Measurements from ENCODE around the gene GMCL2. TPM values are rescaled to one million over a fixed set of nuclear protein-coding genes. Genes with fewer than 3 reads are reported as not detected.

Gene GMCL2
- polyA plus RNA-seq, 1 donor from 2014 or later, result not detected

- H3K9ac ChIP-seq (ENCODE audit: low read length), result no peak overlapping the region
- TF ChIP-seq MXI1 (conservative IDR thresholded peaks at IDR 0.05; ENCODE audit: poor library complexity, severe bottlenecking) (no peak), EZH2 (IDR thresholded peaks at IDR 0.05; ENCODE audit: borderline replicate concordance, insufficient read depth, low read length, poor library complexity, severe bottlenecking) (no peak), CTCF (IDR thresholded peaks at IDR 0.05; ENCODE audit: poor library complexity, severe bottlenecking) (no peak), SMC3 (conservative IDR thresholded peaks at IDR 0.05; ENCODE audit: poor library complexity) (no peak), RAD21 (conservative IDR thresholded peaks at IDR 0.05) (no peak), POLR2AphosphoS5 (IDR thresholded peaks at IDR 0.05) (no peak), EP300 (conservative IDR thresholded peaks at IDR 0.05; ENCODE audit: poor library complexity, severe bottlenecking) (no peak), TAF1 (IDR thresholded peaks at IDR 0.05; ENCODE audit: low read depth) (no peak)
- TF ChIP-seq, protein P1, sequence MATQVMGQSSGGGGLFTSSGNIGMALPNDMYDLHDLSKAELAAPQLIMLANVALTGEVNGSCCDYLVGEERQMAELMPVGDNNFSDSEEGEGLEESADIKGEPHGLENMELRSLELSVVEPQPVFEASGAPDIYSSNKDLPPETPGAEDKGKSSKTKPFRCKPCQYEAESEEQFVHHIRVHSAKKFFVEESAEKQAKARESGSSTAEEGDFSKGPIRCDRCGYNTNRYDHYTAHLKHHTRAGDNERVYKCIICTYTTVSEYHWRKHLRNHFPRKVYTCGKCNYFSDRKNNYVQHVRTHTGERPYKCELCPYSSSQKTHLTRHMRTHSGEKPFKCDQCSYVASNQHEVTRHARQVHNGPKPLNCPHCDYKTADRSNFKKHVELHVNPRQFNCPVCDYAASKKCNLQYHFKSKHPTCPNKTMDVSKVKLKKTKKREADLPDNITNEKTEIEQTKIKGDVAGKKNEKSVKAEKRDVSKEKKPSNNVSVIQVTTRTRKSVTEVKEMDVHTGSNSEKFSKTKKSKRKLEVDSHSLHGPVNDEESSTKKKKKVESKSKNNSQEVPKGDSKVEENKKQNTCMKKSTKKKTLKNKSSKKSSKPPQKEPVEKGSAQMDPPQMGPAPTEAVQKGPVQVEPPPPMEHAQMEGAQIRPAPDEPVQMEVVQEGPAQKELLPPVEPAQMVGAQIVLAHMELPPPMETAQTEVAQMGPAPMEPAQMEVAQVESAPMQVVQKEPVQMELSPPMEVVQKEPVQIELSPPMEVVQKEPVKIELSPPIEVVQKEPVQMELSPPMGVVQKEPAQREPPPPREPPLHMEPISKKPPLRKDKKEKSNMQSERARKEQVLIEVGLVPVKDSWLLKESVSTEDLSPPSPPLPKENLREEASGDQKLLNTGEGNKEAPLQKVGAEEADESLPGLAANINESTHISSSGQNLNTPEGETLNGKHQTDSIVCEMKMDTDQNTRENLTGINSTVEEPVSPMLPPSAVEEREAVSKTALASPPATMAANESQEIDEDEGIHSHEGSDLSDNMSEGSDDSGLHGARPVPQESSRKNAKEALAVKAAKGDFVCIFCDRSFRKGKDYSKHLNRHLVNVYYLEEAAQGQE (IDR thresholded peaks at IDR 0.05; ENCODE audit: borderline replicate concordance), result no peak
- no peaks in the 10 kb centered on the region for H4K20me1 ChIP-seq (ENCODE audit: insufficient read depth)
- H3K9me3 ChIP-seq (ENCODE audit: low read length), result no peaks in the 10 kb centered on the region
- H2AFZ ChIP-seq (ENCODE audit: low read depth, low read length), result no peak overlapping the region
- H3K4me2 ChIP-seq (ENCODE audit: low read length), result no peak overlapping the region
- no peaks in the 10 kb centered on the region for H3K79me2 ChIP-seq (replicated peaks; ENCODE audit: insufficient read depth, low read length)
- no peaks in the 10 kb centered on the region for H3K36me3 ChIP-seq (ENCODE audit: insufficient read depth, low read length)
- H3K9me2 ChIP-seq (ENCODE audit: insufficient read depth, low read length), result no peaks in the 10 kb centered on the region
- H3K4me3 ChIP-seq (ENCODE audit: low read length), result no peak overlapping the region
- H3F3A ChIP-seq (ENCODE audit: insufficient read depth, low read length, poor library complexity, severe bottlenecking), result no peaks in the 10 kb centered on the region
- no peak overlapping the region for H3K27ac ChIP-seq (ENCODE audit: low read length)
- H3K27me3 ChIP-seq (ENCODE audit: insufficient read depth, low read depth, low read length), result no peaks in the 10 kb centered on the region
Observed at GRCh38 chr5:178143246-178143645, 43.9 kb downstream of the GMCL2 start.

- Histone ChIP-seq H3K4me3 (ENCODE audit: low read length) (no peak overlapping the region), H3K9me3 (ENCODE audit: low read length) (no peaks in the 10 kb centered on the region), H3K27me3 (ENCODE audit: insufficient read depth, low read depth, low read length) (no peaks in the 10 kb centered on the region), H3K27ac (ENCODE audit: low read length) (no peak overlapping the region), H3K79me2 (replicated peaks; ENCODE audit: insufficient read depth, low read length) (no peaks in the 10 kb centered on the region), H3K9ac (ENCODE audit: low read length) (no peak overlapping the region), H2AFZ (ENCODE audit: low read depth, low read length) (no peak overlapping the region), H3F3A (ENCODE audit: insufficient read depth, low read length, poor library complexity, severe bottlenecking) (no peaks in the 10 kb centered on the region), H3K36me3 (ENCODE audit: insufficient read depth, low read length) (no peaks in the 10 kb centered on the region), H3K9me2 (ENCODE audit: insufficient read depth, low read length) (no peaks in the 10 kb centered on the region), H3K4me2 (ENCODE audit: low read length) (no peak overlapping the region), H4K20me1 (ENCODE audit: insufficient read depth) (no peaks in the 10 kb centered on the region)
- no peak for TF ChIP-seq EZH2 (IDR thresholded peaks at IDR 0.05; ENCODE audit: borderline replicate concordance, insufficient read depth, low read length, poor library complexity, severe bottlenecking)
- TF ChIP-seq RAD21 (conservative IDR thresholded peaks at IDR 0.05), result no peak
- TF ChIP-seq SMC3 (conservative IDR thresholded peaks at IDR 0.05; ENCODE audit: poor library complexity), result no peak
- no peak for TF ChIP-seq POLR2AphosphoS5 (IDR thresholded peaks at IDR 0.05)
- TF ChIP-seq, protein P1 (IDR thresholded peaks at IDR 0.05; ENCODE audit: borderline replicate concordance), result no peak
- no peak for TF ChIP-seq EP300 (conservative IDR thresholded peaks at IDR 0.05; ENCODE audit: poor library complexity, severe bottlenecking)
- TF ChIP-seq MXI1 (conservative IDR thresholded peaks at IDR 0.05; ENCODE audit: poor library complexity, severe bottlenecking), result no peak
- TF ChIP-seq CTCF (IDR thresholded peaks at IDR 0.05; ENCODE audit: poor library complexity, severe bottlenecking), result no peak
- no peak for TF ChIP-seq TAF1 (IDR thresholded peaks at IDR 0.05; ENCODE audit: low read depth)
Observed at GRCh38 chr5:178142642-178143041, 44.5 kb downstream of the GMCL2 start.
